Peyer's patch (tissue), 4 donors: ENCODE measurements around the gene OSBPL10.

Experiments used
- POLR2A ChIP-seq, 2 donors: fragments of 450-650 bp; IDR thresholded peaks; one replicate each; pipeline ENCODE4 v1.5.1; 2017; ENCODE audit warnings: antibody characterized with exemption in 2 of 2, mild to moderate bottlenecking in 2 of 2, moderate library complexity in 2 of 2
- TF ChIP-seq, protein P1 (sequence below), 6 experiments: fragments of 450-650 bp in 4 of 6; fragments of 200-600 bp in 2 of 6; sonication (generic) in 1 of 6; IDR thresholded peaks; one replicate each; pipeline ENCODE4 v1.5.1; 2017 to 2019; ENCODE audit warnings: antibody characterized with exemption in 6 of 6, mild to moderate bottlenecking in 3 of 6, moderate library complexity in 1 of 6

GRCh38 chr3:31974471-31974870 lies 6.6 kb downstream of the OSBPL10 start:
- TF ChIP-seq, protein P1, sequence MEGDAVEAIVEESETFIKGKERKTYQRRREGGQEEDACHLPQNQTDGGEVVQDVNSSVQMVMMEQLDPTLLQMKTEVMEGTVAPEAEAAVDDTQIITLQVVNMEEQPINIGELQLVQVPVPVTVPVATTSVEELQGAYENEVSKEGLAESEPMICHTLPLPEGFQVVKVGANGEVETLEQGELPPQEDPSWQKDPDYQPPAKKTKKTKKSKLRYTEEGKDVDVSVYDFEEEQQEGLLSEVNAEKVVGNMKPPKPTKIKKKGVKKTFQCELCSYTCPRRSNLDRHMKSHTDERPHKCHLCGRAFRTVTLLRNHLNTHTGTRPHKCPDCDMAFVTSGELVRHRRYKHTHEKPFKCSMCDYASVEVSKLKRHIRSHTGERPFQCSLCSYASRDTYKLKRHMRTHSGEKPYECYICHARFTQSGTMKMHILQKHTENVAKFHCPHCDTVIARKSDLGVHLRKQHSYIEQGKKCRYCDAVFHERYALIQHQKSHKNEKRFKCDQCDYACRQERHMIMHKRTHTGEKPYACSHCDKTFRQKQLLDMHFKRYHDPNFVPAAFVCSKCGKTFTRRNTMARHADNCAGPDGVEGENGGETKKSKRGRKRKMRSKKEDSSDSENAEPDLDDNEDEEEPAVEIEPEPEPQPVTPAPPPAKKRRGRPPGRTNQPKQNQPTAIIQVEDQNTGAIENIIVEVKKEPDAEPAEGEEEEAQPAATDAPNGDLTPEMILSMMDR (IDR thresholded peaks at IDR 0.05), result no peak
- no peak for TF ChIP-seq POLR2A (IDR thresholded peaks at IDR 0.05)
